Fibroblast of the aortic adventitia (primary cell): Measurements from ENCODE around the gene TENM4. TPM values are rescaled to one million over a fixed set of nuclear protein-coding genes. Genes with fewer than 3 reads are reported as not detected.

Experiments used
- DNase-seq: peaks from one replicate; pipeline ENCODE4 v3.0.0-alpha.2; 2010; ENCODE audit warnings: low read depth
- H3K4me3 ChIP-seq: 2 replicates; pipeline ENCODE4 v1.5.1; 2011; ENCODE audit warnings: low read depth, mild to moderate bottlenecking, control low read depth, low read length, moderate library complexity
- total RNA-seq: library from RNA; depleted of rRNA; stranded (reverse); fragments of >200 nt; gene quantifications from 2 replicates; pipeline ENCODE4 v1.2.3, GENCODE V29; 2012; ENCODE audit warnings: low replicate concordance
- TF ChIP-seq, protein P1 (sequence below): IDR thresholded peaks from 2 replicates; pipeline ENCODE4 v1.5.1; 2011; ENCODE audit warnings: mild to moderate bottlenecking, low read length, control low read depth, inconsistent platforms; ENCODE audit not compliant: insufficient read depth

TENM4 gene
- total RNA-seq, 1 donor, result 113 TPM

DNA sequence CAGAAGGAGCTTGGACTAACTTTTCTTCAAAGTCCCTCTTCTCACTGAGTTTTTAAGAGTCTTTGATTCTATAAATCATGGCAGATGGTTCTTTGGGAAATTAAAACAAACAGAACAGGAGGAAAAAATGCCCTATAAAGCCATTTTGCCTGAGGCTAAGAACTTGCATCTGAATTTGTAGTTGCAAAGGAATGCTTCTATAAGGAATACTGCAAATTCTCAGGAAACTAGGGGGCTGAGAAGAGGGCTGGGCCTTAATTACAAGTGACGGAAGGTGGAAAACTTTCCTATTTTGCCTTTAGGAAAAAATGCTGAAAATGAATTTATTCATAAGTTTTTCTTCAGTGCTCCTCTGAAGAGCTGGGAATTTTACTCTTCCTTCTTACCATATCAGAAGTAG is 776.2 kb downstream of the TENM4 start:
- H3K4me3 ChIP-seq, result no peak overlapping the region
- DNase-seq, result no peak
- TF ChIP-seq, protein P1, sequence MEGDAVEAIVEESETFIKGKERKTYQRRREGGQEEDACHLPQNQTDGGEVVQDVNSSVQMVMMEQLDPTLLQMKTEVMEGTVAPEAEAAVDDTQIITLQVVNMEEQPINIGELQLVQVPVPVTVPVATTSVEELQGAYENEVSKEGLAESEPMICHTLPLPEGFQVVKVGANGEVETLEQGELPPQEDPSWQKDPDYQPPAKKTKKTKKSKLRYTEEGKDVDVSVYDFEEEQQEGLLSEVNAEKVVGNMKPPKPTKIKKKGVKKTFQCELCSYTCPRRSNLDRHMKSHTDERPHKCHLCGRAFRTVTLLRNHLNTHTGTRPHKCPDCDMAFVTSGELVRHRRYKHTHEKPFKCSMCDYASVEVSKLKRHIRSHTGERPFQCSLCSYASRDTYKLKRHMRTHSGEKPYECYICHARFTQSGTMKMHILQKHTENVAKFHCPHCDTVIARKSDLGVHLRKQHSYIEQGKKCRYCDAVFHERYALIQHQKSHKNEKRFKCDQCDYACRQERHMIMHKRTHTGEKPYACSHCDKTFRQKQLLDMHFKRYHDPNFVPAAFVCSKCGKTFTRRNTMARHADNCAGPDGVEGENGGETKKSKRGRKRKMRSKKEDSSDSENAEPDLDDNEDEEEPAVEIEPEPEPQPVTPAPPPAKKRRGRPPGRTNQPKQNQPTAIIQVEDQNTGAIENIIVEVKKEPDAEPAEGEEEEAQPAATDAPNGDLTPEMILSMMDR, result no peak

- TF ChIP-seq, protein P1, result no peak
- no peak overlapping the region for H3K4me3 ChIP-seq
- DNase-seq, result no peak
These were observed 778.0 kb downstream of the TENM4 start for GRCh38 chr11:78662811-78663210.

DNA sequence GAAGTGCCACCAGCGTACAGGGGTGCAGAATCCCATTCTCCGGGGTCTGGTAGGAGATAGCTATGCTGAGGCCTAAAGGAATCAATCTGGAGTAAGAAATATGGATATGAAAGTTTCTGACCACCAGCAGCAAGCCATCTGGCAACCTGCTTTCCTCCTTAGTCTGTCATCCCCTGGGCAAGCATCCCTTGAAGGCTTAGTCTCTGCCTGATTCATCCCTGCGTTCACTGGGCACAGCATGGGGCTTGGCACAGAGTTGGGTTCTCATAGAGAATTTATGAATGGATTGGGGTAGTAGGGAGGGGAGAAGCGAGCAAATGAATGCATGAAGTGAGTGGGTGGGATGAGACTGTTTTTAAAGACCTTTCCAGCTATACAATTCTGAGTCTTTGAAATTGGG is 780.4 kb downstream of the TENM4 start:
- DNase-seq, result no peak
- TF ChIP-seq, protein P1, result no peak
- H3K4me3 ChIP-seq, result no peak overlapping the region

GRCh38 chr11:78659326-78660270 is 781.2 kb downstream of the TENM4 start:
- TF ChIP-seq, protein P1, result no peak
- H3K4me3 ChIP-seq, result no peak overlapping the region
- DNase-seq, result no peak

DNA sequence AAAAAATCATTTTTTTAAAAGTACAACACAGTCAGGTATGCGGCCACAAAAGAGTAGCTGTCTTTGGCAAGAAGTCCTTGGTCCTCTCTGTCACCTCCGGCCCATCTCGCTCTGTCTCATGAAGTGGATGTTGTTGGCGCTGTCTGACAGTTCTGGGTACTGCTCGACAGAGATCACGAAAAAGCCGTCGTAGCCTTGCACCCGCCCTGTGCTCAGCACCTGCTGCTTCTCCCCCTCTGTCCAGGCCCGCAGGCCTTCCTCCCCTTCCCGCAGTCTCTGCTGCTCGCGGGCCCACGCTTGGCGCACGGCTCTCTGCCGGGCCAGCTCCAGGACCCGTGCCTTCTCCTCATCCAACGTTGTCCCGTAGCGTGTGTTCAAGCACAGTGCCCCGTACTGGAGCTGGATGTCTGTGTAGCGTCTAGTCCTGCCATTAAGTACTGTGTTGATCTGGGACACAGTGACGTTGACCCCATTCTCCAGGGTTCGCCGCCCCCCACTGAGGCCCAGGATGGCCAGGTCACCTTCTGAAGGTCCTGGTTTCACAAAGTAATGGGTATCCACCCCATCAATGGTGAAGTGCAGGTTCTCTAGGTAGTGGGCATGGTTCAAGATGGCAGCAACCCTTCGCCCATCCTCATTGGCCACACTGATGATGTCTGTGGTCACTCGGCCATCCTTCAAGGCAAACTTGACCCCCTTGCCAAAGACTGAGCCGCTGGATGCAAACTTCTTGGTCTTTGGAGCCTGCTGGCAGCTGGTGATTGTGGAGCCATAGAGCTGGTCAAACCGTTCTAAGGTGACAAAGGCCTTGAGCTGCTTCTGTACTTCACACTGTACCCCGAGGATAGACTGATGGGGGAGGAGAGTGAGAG is 782.6 kb downstream of the TENM4 start:
- DNase-seq, result no peak
- H3K4me3 ChIP-seq, result no peak overlapping the region
- TF ChIP-seq, protein P1, result no peak

DNA sequence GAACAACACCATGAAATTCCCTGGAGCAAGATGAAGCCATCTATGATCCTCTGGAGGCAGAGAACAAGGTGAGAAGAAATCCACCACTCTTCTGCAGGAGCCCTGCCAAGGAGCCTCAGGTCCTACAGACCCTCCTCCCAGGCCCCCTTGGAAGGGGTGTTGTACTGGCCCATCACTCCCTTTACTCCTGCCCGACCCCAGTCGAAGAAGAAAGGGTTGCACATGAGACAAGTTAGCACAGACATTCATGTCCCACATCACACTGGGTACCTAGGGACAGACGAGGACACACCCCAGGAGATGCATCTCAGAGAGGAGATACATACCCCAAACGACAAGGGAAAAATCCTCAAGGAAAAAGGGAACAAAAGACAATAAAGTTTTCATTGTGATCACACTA is 783.4 kb downstream of the TENM4 start:
- no peak for DNase-seq
- H3K4me3 ChIP-seq, result no peak overlapping the region
- TF ChIP-seq, protein P1, result no peak
